Right lobe of liver (tissue), 6 donors: ENCODE measurements around the gene ANKLE2. TPM values are rescaled to one million over a fixed set of nuclear protein-coding genes. Genes with fewer than 3 reads are reported as not detected.

Experiments used
- ATAC-seq, 4 donors: fragments of 200-7000 bp; cut with Tn5 transposase; one replicate each; pipeline ENCODE4 v1.9.1; 2020; ENCODE audit warnings: mild to moderate bottlenecking in 4 of 4, moderate library complexity in 4 of 4
- DNase-seq, 3 donors: peaks; one replicate each; pipeline ENCODE4 v3.0.0-alpha.2; 2020
- H3K27ac ChIP-seq, 3 donors: fragments of 200-600 bp; one replicate each; pipeline ENCODE4 v1.8.0; 2022
- H3K27me3 ChIP-seq, 2 donors: fragments of 200-600 bp; one replicate each; pipeline ENCODE4 v1.8.0; 2022
- H3K36me3 ChIP-seq, 4 donors: fragments of 200-600 bp; sonication (generic) in 1 of 4; one replicate each; pipeline versions ENCODE4 v1.5.1 to v1.8.0; 2017 to 2022; ENCODE audit warnings: control low read depth in 1 of 4
- H3K4me1 ChIP-seq, 4 donors: fragments of 200-600 bp; sonication (generic) in 1 of 4; one replicate each; pipeline versions ENCODE4 v1.5.1 to v1.8.0; 2017 to 2022; ENCODE audit warnings: control low read depth in 1 of 4
- H3K4me3 ChIP-seq, 3 donors: fragments of 200-600 bp; one replicate each; pipeline ENCODE4 v1.8.0; 2022
- H3K9me3 ChIP-seq, 4 donors: fragments of 200-600 bp; sonication (generic) in 1 of 4; one replicate each; pipeline versions ENCODE4 v1.5.1 to v1.8.0; 2017 to 2022; ENCODE audit warnings: control low read depth in 1 of 4
- POLR2A ChIP-seq: fragments of 450-650 bp; IDR thresholded peaks from one replicate; pipeline ENCODE4 v1.6.1; 2017; ENCODE audit warnings: antibody characterized with exemption, mild to moderate bottlenecking
- WGBS: methylation state at CpG from one replicate; pipeline ENCODE4 v1.1.6; 2018; ENCODE audit warnings: low coverage, low lambda C conversion rate; ENCODE audit not compliant: insufficient coverage; ENCODE audit errors: missing lambda C conversion rate; 5-methylcytosine and 5-hydroxymethylcytosine counted together
- intact Hi-C, 2 donors: fragments of 100-400 bp; cut with DNase I; formaldehyde crosslinking; loops; one replicate each; pipeline versions ENCODE4 v1.11.2 to v1.14.1; 2022
- small RNA-seq, 2 experiments: library from RNA; depleted of rRNA; stranded (forward); fragments of <200 nt; gene quantifications; one replicate each; pipeline ENCODE3, GENCODE V24; 2016
- total RNA-seq, 6 experiments: library from RNA; depleted of rRNA in 2 of 6; stranded (reverse); fragments of >200 nt in 2 of 6; fragmentation: NEBNext Ultra II Directional in 3 of 6; extraction: Animal tissue kit (Norgen Biotek cat#: 25700) in 3 of 6; gene quantifications; one replicate each; pipeline versions ENCODE4 v1.1.0 to v1.2.4, GENCODE V29; 2016 to 2023
- TF ChIP-seq, protein P1 (sequence below), 4 donors: fragments of 200-600 bp in 3 of 4; fragments of 450-650 bp in 1 of 4; IDR thresholded peaks; one replicate each; pipeline versions ENCODE4 v1.5.1 to v1.8.0; 2016 to 2022; ENCODE audit warnings: antibody characterized with exemption in 4 of 4, mild to moderate bottlenecking in 2 of 4
- donor health status: DM: no; HTN: yes; CAD: no.
- donor health status: DM: no; HTN: no; CAD: no.
- donor health status: DM: no; HTN: no; CAD: no.
- donor health status: DM: no; HTN: yes; CAD: no.
- donor health status: DM: no; HTN: yes; CAD: no.

The ANKLE2 gene
- total RNA-seq, 6 experiments from 2014 or later: 13.9 to 25.1 (median 15.7) TPM

DNA sequence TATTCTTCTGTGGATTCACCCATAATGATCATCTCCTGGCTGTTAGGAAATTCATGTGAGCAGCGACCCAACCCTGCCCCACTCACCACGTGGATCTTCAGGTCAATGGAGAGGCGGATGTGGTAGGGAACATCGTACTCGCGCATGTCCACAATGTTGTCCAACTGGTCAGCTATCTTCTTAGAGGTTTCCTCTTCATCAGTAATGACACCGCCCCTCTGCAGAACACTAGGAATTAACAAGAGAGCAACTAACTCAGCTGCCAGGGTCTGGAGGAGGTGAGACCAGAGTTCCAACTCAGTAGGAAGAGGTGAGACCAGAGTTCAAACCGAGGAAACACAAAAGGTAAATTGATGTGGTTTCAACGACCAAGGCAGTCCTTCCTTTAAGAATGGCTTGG is 84.1 kb downstream of the ANKLE2 start:
- no peak for DNase-seq
- Histone ChIP-seq H3K27me3 (no peaks in the 10 kb centered on the region), H3K9me3 (no peaks in the 10 kb centered on the region), H3K4me1 (peaks cover 0 to 15% (median 7%) of the 10 kb centered on the region in 4 donors), H3K36me3 (peaks cover 0 to 28% (median 10%) of the 10 kb centered on the region in 4 donors), H3K27ac (peak overlapping the region in 1 of 3 donors; percentile 3), H3K4me3 (no peak overlapping the region)
- peak in 1 of 4 donors; percentile 3 for ATAC-seq
- WGBS: 82% methylated on average over 9 of the region's 9 CpGs
- no peak for TF ChIP-seq POLR2A
- TF ChIP-seq, protein P1, sequence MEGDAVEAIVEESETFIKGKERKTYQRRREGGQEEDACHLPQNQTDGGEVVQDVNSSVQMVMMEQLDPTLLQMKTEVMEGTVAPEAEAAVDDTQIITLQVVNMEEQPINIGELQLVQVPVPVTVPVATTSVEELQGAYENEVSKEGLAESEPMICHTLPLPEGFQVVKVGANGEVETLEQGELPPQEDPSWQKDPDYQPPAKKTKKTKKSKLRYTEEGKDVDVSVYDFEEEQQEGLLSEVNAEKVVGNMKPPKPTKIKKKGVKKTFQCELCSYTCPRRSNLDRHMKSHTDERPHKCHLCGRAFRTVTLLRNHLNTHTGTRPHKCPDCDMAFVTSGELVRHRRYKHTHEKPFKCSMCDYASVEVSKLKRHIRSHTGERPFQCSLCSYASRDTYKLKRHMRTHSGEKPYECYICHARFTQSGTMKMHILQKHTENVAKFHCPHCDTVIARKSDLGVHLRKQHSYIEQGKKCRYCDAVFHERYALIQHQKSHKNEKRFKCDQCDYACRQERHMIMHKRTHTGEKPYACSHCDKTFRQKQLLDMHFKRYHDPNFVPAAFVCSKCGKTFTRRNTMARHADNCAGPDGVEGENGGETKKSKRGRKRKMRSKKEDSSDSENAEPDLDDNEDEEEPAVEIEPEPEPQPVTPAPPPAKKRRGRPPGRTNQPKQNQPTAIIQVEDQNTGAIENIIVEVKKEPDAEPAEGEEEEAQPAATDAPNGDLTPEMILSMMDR (IDR thresholded peaks at IDR 0.05): no peak
- intact Hi-C loops: no loop called here

- ATAC-seq: no peak
- TF ChIP-seq, protein P1 (IDR thresholded peaks at IDR 0.05): no peak
- TF ChIP-seq POLR2A: no peak
- H3K27me3 ChIP-seq: no peaks in the 10 kb centered on the region
- WGBS: 89% methylated on average over 7 of the region's 14 CpGs
- no peak overlapping the region for H3K4me3 ChIP-seq
- no peaks in the 10 kb centered on the region for H3K9me3 ChIP-seq
- DNase-seq: no peak
- intact Hi-C loops: no loop called here
- H3K4me1 ChIP-seq: peaks cover 0 to 20% (median 10%) of the 10 kb centered on the region in 4 donors
- no peak overlapping the region for H3K27ac ChIP-seq
- H3K36me3 ChIP-seq: peaks cover 0 to 28% (median 10%) of the 10 kb centered on the region in 4 donors
Measured at GRCh38 chr12:132675757-132676432, 85.7 kb downstream of the ANKLE2 start.

Small RNAs within 50 kb of the gene (small RNA-seq; reads per million reads assigned to genes)
- gene RNA5SP379: 0 to 0.10 reads per million in 2 experiments

Other genes starting within 250 kb of the ANKLE2 start
- gene LRCOL1, start 151.2 kb downstream of the ANKLE2 start, total RNA-seq: 10 to 100 TPM in 1 of 6 experiments, 1 to 10 TPM in 4, under 1 TPM in 1; 0.61 to 13.1 (median 6.8) TPM
- gene P2RX2, start 143.1 kb downstream of the ANKLE2 start, total RNA-seq: not detected
- gene POLE, start 74.5 kb downstream of the ANKLE2 start, total RNA-seq: 10 to 100 TPM; 13.6 to 34.0 (median 22.7) TPM
- gene PXMP2, start 74.2 kb downstream of the ANKLE2 start, total RNA-seq: 100 to 1,000 TPM in 5 of 6 experiments, 10 to 100 TPM in 1; 91.5 to 216 (median 162) TPM
- 10 to 100 TPM; 22.7 to 50.7 (median 27.6) TPM for gene PGAM5, start 51.0 kb downstream of the ANKLE2 start, total RNA-seq
- gene GOLGA3, start 67.0 kb upstream of the ANKLE2 start, total RNA-seq: 10 to 100 TPM; 15.7 to 37.5 (median 22.8) TPM
- 10 to 100 TPM; 11.0 to 20.4 (median 13.5) TPM for gene CHFR, start 125.8 kb upstream of the ANKLE2 start, total RNA-seq
- gene ZNF605, start 194.5 kb upstream of the ANKLE2 start, total RNA-seq: 1 to 10 TPM; 2.2 to 7.9 (median 5.7) TPM
- gene ZNF26, start 224.5 kb upstream of the ANKLE2 start, total RNA-seq: 10 to 100 TPM in 1 of 6 experiments, 1 to 10 TPM in 5; 3.2 to 14.9 (median 3.9) TPM